ENCODE results near the gene KRR1. TPM values are rescaled to one million over a fixed set of nuclear protein-coding genes. Genes with fewer than 3 reads are reported as not detected.

KRR1 gene
- 10.0 TPM for total RNA-seq

DNA sequence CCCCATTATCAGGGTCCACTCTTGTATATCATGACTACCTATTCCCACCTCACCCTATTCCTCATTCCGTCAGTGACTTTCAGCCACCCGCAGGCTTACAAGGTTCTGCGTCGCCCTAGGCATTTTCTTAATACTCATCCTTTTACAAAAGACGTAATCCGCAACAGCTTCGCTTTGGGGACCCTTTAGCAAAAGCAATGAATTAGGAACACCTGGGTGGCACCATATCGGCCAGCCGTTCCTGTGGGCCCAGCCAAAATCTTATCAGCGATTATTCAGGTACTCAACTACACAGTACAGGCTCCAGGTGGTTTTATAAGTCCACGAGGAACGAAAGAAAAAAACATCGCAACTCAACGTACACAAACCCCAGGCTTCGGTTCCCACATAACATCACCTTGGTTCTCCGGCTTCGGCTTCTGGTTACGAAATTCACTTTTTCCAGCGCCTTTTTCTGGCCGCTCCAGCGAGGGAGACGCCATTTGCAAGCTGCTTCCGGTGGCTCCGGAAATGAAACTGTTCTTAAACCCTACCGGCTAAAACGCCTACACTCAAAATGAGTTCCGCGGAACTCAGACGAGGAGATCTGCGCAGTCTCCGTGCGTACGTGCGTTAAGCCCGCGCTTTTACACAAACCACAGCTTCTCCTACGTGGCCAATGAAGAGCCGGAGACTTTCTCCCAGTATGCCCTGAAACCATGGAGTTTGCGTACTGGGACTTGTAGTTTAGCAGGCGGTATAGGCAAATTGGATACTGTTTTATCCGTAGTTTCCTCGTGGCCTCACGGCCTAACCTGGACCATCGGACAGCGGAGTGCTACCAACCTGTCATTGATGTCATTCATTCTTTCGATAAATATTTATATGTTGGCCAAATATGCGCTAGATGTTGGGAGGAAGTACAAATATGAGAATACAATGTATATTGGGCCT, at the start of gene KRR1:
KRR1 (minus strand) TSS at position 494 of the 933 bp plus-strand sequence; CDS start at position 482, 12 bp downstream.
- DNase-seq (ENCODE audit: low read depth in 2 of 3, low spot score in 2 of 3) = peak; percentile 88 to 98 (median 95)

GRCh38 chr12:75560167-75560566, 48.8 kb upstream of the KRR1 start:
- no peak for DNase-seq (ENCODE audit: low read depth in 2 of 3, low spot score in 2 of 3)

DNA sequence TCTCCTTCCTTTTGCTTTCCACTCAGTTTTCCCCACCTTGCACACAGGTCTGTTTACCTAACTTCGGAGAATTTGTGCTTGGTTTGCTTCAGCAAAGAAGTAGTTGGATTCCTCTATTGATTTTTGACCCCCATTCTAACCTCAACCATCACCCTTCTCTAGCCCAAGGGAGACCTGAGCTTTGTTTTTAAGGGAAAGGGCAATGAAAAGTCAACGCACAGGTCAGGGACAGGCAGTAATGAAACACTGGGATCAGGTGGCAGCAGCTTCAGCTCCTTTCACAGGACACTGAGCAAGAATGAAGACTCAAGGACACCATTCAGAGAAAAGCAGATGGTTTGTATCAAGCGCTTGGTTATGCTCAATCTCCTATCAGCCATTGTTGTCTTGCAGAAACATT, 46.9 kb upstream of the KRR1 start:
- DNase-seq (ENCODE audit: low read depth in 2 of 3, low spot score in 2 of 3) = no peak

DNA sequence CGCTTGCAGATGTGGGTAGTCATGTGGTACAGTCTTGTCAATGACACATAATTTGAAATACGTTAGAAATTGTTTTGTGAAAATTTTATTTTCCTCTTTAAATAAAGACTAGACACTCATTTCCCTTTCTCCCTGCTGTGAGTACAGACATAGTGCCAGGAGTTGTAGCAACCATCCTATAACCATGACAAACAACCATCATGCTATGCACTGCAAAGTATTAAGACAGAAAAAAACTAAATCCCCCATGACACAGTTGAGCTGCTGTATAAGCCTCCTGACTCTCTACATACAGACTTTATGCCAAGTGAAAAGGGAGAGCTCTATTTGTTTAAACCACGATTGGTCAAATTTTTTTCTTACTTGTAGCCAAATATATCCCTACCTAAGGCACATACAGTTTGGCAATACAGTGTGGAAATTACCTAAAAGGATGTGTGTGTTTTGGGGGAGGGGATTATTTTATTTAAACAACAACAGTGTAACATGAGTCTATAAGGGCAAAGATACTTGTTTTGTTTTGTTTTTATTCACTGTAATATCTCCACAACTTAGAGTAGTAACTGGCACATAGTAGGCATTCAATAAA, 45.0 kb upstream of the KRR1 start:
- DNase-seq (ENCODE audit: low read depth in 2 of 3, low spot score in 2 of 3) = no peak

GRCh38 chr12:75554556-75554880, 43.1 kb upstream of the KRR1 start:
- DNase-seq (ENCODE audit: low read depth in 2 of 3, low spot score in 2 of 3) = no peak

DNA sequence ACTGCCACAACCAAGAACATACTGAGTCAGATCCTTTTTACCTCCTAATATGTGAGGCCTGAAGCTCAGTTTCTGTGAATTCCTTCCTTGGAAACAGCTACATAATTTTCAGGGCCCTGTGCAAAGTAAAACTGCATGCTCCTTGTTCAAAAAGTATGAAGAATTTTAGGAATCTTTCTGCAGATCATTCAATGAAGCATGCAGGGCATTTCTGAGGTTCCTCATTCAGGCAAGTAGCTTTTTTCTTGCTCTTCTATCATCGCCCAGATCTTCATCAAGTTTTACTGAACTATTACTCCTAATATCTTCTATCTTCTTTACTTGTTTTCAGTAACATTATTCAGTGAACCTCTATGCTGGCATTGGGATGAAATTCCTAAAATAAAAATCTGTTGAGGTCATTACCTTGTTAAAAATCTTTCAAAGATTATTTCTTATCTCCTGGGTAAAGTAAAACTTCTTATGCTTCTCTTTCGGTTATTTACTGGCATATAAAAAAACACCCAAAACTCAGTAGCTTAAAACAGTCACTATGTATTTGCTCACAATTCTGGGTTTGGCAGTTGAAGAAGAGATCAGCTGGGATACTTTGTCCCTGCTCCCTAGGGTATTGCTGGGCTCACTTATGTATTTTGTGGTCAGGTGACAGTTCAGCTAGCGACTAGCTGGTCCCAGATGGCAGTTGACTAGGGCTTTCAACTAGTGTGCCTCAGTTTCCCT, 42.6 kb upstream of the KRR1 start:
- no peak for DNase-seq (ENCODE audit: low read depth in 2 of 3, low spot score in 2 of 3)

- DNase-seq (ENCODE audit: low read depth in 2 of 3, low spot score in 2 of 3) = no peak
Measured at GRCh38 chr12:75553398-75553797, 42.0 kb upstream of the KRR1 start.

GRCh38 chr12:75551477-75551876, 40.1 kb upstream of the KRR1 start:
- DNase-seq (ENCODE audit: low read depth in 2 of 3, low spot score in 2 of 3) = no peak

- no peak for DNase-seq (ENCODE audit: low read depth in 2 of 3, low spot score in 2 of 3)
Measured at GRCh38 chr12:75550401-75551240, 39.2 kb upstream of the KRR1 start.

DNA sequence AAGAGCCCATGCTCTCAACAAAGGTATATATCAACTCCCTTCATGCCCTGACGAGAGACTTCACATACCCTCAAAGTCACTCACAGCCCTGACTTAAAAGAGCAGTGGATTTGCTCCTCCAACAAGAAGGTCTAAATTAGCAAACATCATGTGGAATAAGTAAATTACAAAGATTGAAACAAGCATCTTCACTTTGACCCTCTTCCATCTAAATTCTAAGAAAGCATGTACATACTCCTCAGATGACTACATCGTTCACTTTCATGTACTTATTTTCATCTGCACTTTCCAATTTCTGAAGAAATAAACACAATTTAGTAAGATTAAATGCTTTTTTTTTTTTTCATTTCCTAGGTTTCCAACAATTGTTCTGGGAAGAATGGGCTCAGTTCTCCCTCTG, 38.6 kb upstream of the KRR1 start:
- DNase-seq (ENCODE audit: low read depth in 2 of 3, low spot score in 2 of 3) = no peak

DNA sequence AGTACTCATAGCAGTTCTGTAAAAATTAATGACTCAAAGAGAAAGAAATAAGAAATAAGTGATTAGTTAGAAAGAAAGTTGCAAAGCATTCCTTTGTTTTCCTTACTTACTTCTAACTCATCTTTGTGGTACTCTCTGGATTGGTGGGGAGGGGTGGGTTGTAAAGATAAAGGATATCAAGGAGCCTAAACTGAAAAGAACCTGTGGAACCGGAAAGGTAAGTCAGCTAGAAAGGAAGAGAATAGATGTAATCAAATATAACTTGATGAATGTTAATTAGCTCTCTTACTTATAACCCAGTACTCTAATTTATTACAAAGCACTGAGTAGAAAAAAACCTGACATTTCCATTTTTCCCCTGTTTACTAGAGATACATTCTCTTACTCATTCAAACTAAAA, 37.5 kb upstream of the KRR1 start:
- DNase-seq (ENCODE audit: low read depth in 2 of 3, low spot score in 2 of 3) = no peak

- no peak for DNase-seq (ENCODE audit: low read depth in 2 of 3, low spot score in 2 of 3)
Measured at GRCh38 chr12:75545636-75546035, 34.2 kb upstream of the KRR1 start.

DNA sequence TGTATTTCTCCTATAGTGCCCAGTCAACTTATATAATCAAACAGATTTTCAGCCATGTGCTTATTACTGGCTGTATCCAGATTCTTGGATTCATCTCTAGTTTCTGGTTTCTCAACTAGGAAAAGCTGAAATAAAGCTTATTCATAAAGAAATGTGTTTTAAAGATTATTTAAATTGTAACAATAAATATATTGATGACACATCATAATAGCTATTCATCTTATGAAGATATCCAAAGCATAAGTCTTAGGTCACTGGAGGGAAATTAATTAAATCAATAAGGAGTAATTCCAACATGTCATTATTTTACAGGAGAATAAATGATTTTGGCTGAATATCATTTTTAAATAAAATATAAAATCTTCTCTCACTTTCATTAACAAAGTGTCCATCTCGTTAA, 32.1 kb upstream of the KRR1 start:
- DNase-seq (ENCODE audit: low read depth in 2 of 3, low spot score in 2 of 3) = no peak

DNA sequence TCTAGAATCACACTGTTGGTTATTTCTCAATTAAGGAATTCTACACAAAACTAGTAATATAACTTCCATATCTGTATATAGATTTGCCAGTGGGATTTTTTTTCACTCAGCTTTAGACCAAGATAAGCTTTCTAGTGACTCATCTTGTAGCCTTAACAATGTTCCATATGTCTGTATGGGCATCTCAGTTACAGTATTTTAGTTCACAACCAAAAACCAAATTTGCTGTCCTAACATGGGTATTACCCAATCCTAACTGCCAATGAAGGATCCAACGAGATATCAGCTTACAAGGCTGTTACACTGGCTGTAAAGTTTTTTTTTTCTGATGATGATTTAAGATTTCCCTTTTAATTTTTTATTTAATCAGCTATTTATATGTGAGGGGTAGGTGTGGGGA, 31.5 kb upstream of the KRR1 start:
- no peak for DNase-seq (ENCODE audit: low read depth in 2 of 3, low spot score in 2 of 3)

DNA sequence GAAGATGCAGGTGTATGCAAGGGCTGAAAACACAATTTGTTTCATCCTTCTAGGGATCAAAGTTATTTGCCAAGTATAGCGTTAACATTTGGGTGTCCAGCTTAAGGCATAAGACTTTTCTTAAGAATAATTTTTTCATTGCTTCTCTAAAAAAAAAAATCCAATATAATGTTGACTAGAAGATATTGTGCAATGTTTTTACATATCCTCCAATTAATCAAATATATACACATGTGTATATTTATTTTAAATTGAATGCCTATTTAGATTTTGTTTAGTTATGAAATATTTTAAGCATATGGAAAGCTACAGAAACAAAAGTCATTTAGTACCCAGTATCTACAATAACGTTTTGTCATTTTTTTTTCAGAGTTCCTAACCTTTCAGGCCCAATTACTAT, 28.5 kb upstream of the KRR1 start:
- DNase-seq (ENCODE audit: low read depth in 2 of 3, low spot score in 2 of 3) = no peak

DNA sequence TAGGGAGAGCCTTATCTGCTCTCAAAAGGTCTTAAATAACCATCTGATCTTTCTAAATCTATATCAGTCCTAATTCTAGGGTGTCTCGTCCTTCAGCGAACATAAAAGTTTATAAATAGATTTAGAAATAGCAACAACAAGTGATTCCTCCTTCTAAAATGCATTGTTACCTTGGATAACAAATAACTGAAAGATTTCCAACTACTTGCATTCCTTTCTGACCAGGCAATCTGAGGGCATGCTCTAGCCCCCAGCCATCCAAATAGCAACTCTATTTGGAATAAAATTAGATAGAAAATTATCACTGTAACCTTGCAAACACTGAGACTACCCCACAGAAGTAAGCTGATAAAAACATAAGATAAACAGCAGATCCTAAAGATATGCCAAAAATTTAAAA, 21.8 kb upstream of the KRR1 start:
- DNase-seq (ENCODE audit: low read depth in 2 of 3, low spot score in 2 of 3) = no peak

GRCh38 chr12:75529826-75530225, 18.4 kb upstream of the KRR1 start:
- no peak for DNase-seq (ENCODE audit: low read depth in 2 of 3, low spot score in 2 of 3)

- no peak for DNase-seq (ENCODE audit: low read depth in 2 of 3, low spot score in 2 of 3)
Measured at GRCh38 chr12:75529316-75529715, 17.9 kb upstream of the KRR1 start.

DNA sequence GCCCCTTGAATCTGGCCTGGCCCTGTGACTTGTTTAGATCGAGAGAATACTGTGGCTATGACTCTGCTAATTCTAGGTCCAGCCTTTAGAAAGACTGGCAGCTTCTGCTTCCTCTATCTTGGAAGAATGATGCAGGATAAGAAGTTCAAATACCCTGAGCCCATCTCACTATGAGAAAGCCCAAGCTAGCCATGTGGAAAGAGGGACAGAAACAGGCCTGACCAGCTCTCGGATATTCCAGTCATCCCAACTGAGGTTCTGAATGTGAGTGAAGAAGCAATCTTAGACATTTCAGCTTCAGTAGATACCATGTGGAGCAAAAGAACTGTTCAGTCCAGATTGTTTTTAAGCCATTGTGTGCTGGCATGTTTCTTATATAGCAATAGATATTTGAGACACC, 17.3 kb upstream of the KRR1 start:
- DNase-seq (ENCODE audit: low read depth in 2 of 3, low spot score in 2 of 3) = peak in 1 of 3 donors; percentile 12

DNA sequence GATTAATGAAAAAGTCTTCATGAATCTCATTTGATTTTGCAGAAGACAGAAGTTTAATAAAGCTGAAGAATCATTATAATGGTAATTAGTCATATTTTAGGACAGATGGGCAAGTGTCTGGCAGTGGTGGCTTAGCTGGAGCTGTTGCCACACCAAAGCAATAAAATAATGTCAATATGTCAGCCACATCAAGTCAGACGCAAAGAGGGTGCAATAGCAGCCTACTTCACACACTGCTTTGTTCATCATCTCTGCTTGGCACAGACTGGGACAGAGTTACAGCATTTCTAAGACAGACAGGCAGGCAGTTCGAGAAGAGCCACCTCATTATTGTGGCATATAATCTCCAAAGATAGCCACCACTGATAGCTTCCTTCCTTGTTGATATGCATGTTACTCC, 16.9 kb upstream of the KRR1 start:
- DNase-seq (ENCODE audit: low read depth in 2 of 3, low spot score in 2 of 3) = no peak

Measured in hematopoietic multipotent progenitor cell (in vitro differentiated cells).